Muscle of leg (tissue), 11 donors: ENCODE results near the gene TICRR. TPM values are rescaled to one million over a fixed set of nuclear protein-coding genes. Genes with fewer than 3 reads are reported as not detected.

Source experiments
- DNase-seq: peaks from one replicate; pipeline ENCODE4 v3.0.0; 2013
- H3K27ac ChIP-seq: one replicate; pipeline ENCODE4 v1.5.1; 2013; ENCODE audit warnings: mild to moderate bottlenecking, low read length, control low read depth
- H3K27me3 ChIP-seq: one replicate; pipeline ENCODE4 v1.6.1; 2013; ENCODE audit warnings: low read length; ENCODE audit not compliant: control insufficient read depth, insufficient read depth
- H3K36me3 ChIP-seq: one replicate; pipeline ENCODE4 v1.6.1; 2013; ENCODE audit warnings: low read length; ENCODE audit not compliant: control insufficient read depth, insufficient read depth
- H3K4me1 ChIP-seq: one replicate; pipeline ENCODE4 v1.6.1; 2013; ENCODE audit warnings: low read length; ENCODE audit not compliant: control insufficient read depth, insufficient read depth
- H3K4me3 ChIP-seq: one replicate; pipeline ENCODE4 v1.5.1; 2013; ENCODE audit warnings: low read length, control low read depth
- H3K9me3 ChIP-seq: replicated peaks from 2 replicates; pipeline ENCODE4 v1.6.1; 2013; ENCODE audit warnings: low read depth, low read length; ENCODE audit not compliant: control insufficient read depth
- WGBS: methylation state at CpG from one replicate; pipeline ENCODE4 v1.1.5; 2013; ENCODE audit warnings: missing lambda C conversion rate; ENCODE audit not compliant: insufficient coverage; 5-methylcytosine and 5-hydroxymethylcytosine counted together
- polyA plus RNA-seq, 8 donors: library from polyadenylated mRNA; unstranded; fragments of 120-200 nt; gene quantifications; one replicate each; pipeline versions ENCODE4 v1.2.1 to v1.2.3, GENCODE V29; 2013; ENCODE audit warnings: inconsistent platforms in 1 of 8, low replicate concordance in 1 of 8; ENCODE audit not compliant: insufficient read length in 8 of 8, insufficient read depth in 1 of 8
- total RNA-seq: library from RNA; stranded (reverse); fragments of 120-200 nt; gene quantifications from one replicate; pipeline ENCODE4 v1.2.4, GENCODE V29; 2013

TICRR gene
- total and polyA plus RNA-seq, 9 donors, result 2.2 to 7.1 (median 5.1) TPM

GRCh38 chr15:89625716-89626115 lies 50.4 kb downstream of the TICRR start:
- Histone ChIP-seq H3K4me3 (no peak overlapping the region), H3K27me3 (no peaks in the 10 kb centered on the region), H3K9me3 (no peaks in the 10 kb centered on the region), H3K36me3 (peaks cover 83% of the 10 kb centered on the region), H3K4me1 (no peaks in the 10 kb centered on the region), H3K27ac (no peak overlapping the region)
- no peak for DNase-seq
- WGBS, result 75% methylated on average over 5 of the region's 9 CpGs

- no peaks in the 10 kb centered on the region for H3K27me3 ChIP-seq
- H3K9me3 ChIP-seq, result no peaks in the 10 kb centered on the region
- peaks cover 94% of the 10 kb centered on the region for H3K36me3 ChIP-seq
- WGBS, result 97% methylated on average over 6 of the region's 8 CpGs
- no peak for DNase-seq
- H3K4me3 ChIP-seq, result no peak overlapping the region
- H3K27ac ChIP-seq, result no peak overlapping the region
- no peaks in the 10 kb centered on the region for H3K4me1 ChIP-seq
These were observed 52.1 kb downstream of the TICRR start for GRCh38 chr15:89627256-89627970.

GRCh38 chr15:89628301-89628700 lies 53.0 kb downstream of the TICRR start:
- no peak overlapping the region for H3K27ac ChIP-seq
- no peaks in the 10 kb centered on the region for H3K27me3 ChIP-seq
- no peak overlapping the region for H3K4me3 ChIP-seq
- H3K36me3 ChIP-seq, result peaks cover 96% of the 10 kb centered on the region
- H3K9me3 ChIP-seq, result no peaks in the 10 kb centered on the region
- 88% methylated on average over 21 of the region's 21 CpGs for WGBS
- DNase-seq, result no peak
- H3K4me1 ChIP-seq, result no peaks in the 10 kb centered on the region

- H3K27me3 ChIP-seq, result no peaks in the 10 kb centered on the region
- H3K4me1 ChIP-seq, result no peaks in the 10 kb centered on the region
- 81% methylated on average over 17 of the region's 30 CpGs for WGBS
- H3K9me3 ChIP-seq, result peaks cover 2% of the 10 kb centered on the region
- no peak overlapping the region for H3K27ac ChIP-seq
- peaks cover 95% of the 10 kb centered on the region for H3K36me3 ChIP-seq
- no peak overlapping the region for H3K4me3 ChIP-seq
- DNase-seq, result no peak
These were observed 53.8 kb downstream of the TICRR start for GRCh38 chr15:89628806-89629715.

- no peak for DNase-seq
- H3K36me3 ChIP-seq, result peaks cover 87% of the 10 kb centered on the region
- peaks cover 2% of the 10 kb centered on the region for H3K9me3 ChIP-seq
- WGBS, result 100% methylated on average over 4 of the region's 5 CpGs
- H3K27ac ChIP-seq, result no peak overlapping the region
- no peaks in the 10 kb centered on the region for H3K27me3 ChIP-seq
- no peak overlapping the region for H3K4me3 ChIP-seq
- no peaks in the 10 kb centered on the region for H3K4me1 ChIP-seq
These were observed 54.6 kb downstream of the TICRR start for GRCh38 chr15:89629829-89630228.

- peaks cover 2% of the 10 kb centered on the region for H3K9me3 ChIP-seq
- no peaks in the 10 kb centered on the region for H3K4me1 ChIP-seq
- no peak overlapping the region for H3K4me3 ChIP-seq
- WGBS, result 92% methylated on average over 11 of the region's 14 CpGs
- peaks cover 83% of the 10 kb centered on the region for H3K36me3 ChIP-seq
- H3K27ac ChIP-seq, result no peak overlapping the region
- H3K27me3 ChIP-seq, result no peaks in the 10 kb centered on the region
- no peak for DNase-seq
These were observed 55.0 kb downstream of the TICRR start for GRCh38 chr15:89630260-89630659.

GRCh38 chr15:89630974-89631901 lies 56.0 kb downstream of the TICRR start:
- H3K27me3 ChIP-seq, result no peaks in the 10 kb centered on the region
- peaks cover 2% of the 10 kb centered on the region for H3K9me3 ChIP-seq
- peaks cover 73% of the 10 kb centered on the region for H3K36me3 ChIP-seq
- 87% methylated on average over 25 of the region's 30 CpGs for WGBS
- H3K4me3 ChIP-seq, result no peak overlapping the region
- no peak for DNase-seq
- H3K4me1 ChIP-seq, result no peaks in the 10 kb centered on the region
- no peak overlapping the region for H3K27ac ChIP-seq

- Histone ChIP-seq H3K4me1 (no peaks in the 10 kb centered on the region), H3K36me3 (peaks cover 67% of the 10 kb centered on the region), H3K9me3 (peaks cover 2% of the 10 kb centered on the region), H3K4me3 (no peak overlapping the region), H3K27me3 (no peaks in the 10 kb centered on the region), H3K27ac (no peak overlapping the region)
- DNase-seq, result no peak
- WGBS, result 88% methylated on average over 9 of the region's 10 CpGs
These were observed 56.6 kb downstream of the TICRR start for GRCh38 chr15:89631902-89632264.

- peaks cover 2% of the 10 kb centered on the region for H3K9me3 ChIP-seq
- peaks cover 58% of the 10 kb centered on the region for H3K36me3 ChIP-seq
- WGBS, result 98% methylated on average over 11 of the region's 18 CpGs
- H3K4me3 ChIP-seq, result no peak overlapping the region
- no peaks in the 10 kb centered on the region for H3K27me3 ChIP-seq
- no peaks in the 10 kb centered on the region for H3K4me1 ChIP-seq
- DNase-seq, result no peak
- H3K27ac ChIP-seq, result no peak overlapping the region
These were observed 57.5 kb downstream of the TICRR start for GRCh38 chr15:89632563-89633430.
